ENCODE measurements around the gene STUM.
"Not testable (repeated sequence)": the region's sequence is repeated elsewhere in the genome, so short reads cannot be mapped to it uniquely, and the experiment has no call there.

Gene STUM

DNA sequence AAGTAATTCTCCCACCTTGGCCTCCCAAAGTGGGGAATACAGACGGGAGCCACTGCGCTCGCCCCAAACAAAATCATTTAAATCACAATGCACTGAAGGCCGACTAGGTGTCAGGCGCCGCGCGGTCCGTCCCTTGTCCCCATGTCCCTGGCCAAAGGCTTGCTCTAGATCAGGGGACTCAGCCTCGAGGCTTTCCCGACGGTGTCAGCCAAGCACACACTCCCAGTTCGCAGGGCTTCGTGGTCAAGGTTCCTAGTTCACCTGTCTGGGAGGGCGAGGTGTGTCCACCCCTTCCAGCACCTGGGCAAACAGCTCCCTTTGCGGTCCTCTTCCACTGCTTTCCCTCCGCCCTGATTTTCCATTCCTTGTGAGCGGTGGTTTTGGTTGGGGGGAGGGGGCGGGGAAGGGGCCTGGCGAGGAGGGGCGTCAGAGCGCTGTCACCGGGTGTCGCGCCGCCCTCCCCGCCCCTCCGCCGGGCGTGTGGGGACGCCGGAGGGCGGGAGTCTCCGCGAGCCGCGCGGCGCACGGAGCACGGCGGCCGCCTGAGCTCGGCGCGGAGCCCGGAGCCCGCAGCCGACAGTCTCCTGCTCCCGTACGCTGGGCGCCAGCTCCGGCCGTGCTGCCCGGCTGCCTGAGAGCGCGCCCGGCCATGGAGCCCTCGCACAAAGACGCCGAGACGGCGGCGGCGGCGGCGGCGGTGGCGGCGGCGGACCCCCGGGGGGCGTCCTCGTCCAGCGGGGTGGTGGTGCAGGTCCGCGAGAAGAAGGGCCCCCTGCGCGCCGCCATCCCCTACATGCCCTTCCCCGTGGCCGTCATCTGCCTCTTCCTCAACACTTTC, at the start of gene STUM:
Gene STUM, plus strand, starts transcription at position 509 of the 838 bp plus-strand sequence. Its CDS starts 141 bp downstream, at position 650.
- no peak within 1 kb of the TSS for H3K4me3 ChIP-seq (ENCODE audit: low read depth, low read length)
- TF ChIP-seq, protein P1, sequence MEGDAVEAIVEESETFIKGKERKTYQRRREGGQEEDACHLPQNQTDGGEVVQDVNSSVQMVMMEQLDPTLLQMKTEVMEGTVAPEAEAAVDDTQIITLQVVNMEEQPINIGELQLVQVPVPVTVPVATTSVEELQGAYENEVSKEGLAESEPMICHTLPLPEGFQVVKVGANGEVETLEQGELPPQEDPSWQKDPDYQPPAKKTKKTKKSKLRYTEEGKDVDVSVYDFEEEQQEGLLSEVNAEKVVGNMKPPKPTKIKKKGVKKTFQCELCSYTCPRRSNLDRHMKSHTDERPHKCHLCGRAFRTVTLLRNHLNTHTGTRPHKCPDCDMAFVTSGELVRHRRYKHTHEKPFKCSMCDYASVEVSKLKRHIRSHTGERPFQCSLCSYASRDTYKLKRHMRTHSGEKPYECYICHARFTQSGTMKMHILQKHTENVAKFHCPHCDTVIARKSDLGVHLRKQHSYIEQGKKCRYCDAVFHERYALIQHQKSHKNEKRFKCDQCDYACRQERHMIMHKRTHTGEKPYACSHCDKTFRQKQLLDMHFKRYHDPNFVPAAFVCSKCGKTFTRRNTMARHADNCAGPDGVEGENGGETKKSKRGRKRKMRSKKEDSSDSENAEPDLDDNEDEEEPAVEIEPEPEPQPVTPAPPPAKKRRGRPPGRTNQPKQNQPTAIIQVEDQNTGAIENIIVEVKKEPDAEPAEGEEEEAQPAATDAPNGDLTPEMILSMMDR (IDR thresholded peaks at IDR 0.05; ENCODE audit: insufficient read depth, low read depth, low read length, missing control alignments) = no peak
- no peak for DNase-seq (ENCODE audit: low read depth)

DNA sequence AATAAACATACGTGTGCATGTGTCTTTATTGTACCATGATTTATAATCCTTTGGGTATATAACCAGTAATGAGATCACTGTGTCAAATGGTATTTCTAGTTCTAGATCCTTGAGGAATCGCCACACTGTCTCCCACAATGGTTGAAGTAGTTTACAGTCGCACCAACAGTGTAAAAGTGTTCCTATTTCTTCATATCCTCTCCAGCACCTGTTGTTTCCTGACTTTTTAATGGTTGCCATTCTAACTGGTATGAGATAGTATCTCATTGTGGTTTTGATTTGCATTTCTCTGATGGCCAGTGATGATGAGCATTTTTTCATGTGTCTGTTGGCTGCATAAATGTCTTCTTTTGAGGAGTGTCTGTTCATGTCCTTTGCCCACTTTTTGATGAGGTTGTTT, 48.9 kb upstream of the STUM start:
- not testable (repeated sequence) for H3K4me3 ChIP-seq (ENCODE audit: low read depth, low read length); DNase-seq (ENCODE audit: low read depth)

DNA sequence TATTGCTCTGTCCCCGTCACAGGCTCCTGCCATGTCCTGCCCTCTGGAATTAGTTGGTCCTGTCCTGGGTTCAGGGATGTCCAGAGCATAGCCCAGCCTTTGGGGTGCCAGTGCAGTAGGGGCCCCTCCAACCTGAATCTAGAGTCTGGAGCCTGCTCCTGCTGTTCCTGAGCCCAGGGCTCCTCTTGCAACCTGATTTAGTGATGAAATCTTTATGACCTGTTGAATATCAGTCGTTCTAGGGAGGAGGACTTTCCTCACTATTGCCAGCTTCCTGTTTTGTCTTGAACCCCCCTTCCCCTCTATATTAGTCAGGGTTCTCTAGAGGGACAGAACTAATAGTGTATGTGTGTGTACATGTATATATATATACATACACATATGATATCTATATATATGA, 42.5 kb upstream of the STUM start:
- H3K4me3 ChIP-seq (ENCODE audit: low read depth, low read length) = no peak overlapping the region
- TF ChIP-seq, protein P1 (IDR thresholded peaks at IDR 0.05; ENCODE audit: insufficient read depth, low read depth, low read length, missing control alignments) = no peak
- no peak for DNase-seq (ENCODE audit: low read depth)

DNA sequence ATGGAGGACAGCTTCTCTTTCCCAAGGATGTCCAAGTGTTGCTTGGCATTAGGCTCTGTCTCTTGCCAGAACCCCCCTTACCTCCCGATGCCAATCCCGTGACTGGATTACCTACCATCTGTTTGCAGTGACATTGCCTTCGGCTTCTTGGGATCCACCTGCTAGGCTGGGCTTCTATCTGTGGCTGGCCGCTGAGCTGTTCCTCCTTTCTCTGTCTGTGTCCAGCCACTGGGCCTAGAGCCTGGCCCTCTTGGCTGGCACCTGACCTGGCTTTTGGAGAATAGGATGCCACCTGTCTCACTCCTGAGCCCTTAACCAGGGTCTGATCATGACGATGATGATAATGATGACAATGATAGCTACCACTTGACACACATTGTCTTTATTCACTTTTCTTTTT, 41.6 kb upstream of the STUM start:
- no peak overlapping the region for H3K4me3 ChIP-seq (ENCODE audit: low read depth, low read length)
- TF ChIP-seq, protein P1 (IDR thresholded peaks at IDR 0.05; ENCODE audit: insufficient read depth, low read depth, low read length, missing control alignments) = no peak
- DNase-seq (ENCODE audit: low read depth) = no peak

DNA sequence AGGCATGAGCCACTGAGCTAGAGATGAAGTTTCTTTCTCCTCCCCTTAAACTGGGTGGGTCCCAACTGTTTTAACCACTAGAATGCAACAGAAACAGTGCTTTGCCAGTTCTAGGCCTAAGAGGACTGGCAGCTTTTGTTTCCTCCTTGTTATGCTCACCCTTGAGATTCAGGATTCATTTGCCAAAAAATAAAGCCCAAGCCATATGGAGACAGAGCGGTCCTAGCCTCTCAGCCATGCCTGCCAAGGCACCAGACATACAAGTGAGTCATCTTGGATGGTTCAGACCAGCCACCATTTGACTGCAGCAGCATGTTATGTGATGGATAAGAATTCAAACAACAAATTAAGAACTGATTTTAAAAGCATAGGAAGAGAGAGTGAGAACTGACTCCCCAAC, 38.1 kb upstream of the STUM start:
- TF ChIP-seq, protein P1 (IDR thresholded peaks at IDR 0.05; ENCODE audit: insufficient read depth, low read depth, low read length, missing control alignments) = no peak
- no peak overlapping the region for H3K4me3 ChIP-seq (ENCODE audit: low read depth, low read length)
- DNase-seq (ENCODE audit: low read depth) = no peak

DNA sequence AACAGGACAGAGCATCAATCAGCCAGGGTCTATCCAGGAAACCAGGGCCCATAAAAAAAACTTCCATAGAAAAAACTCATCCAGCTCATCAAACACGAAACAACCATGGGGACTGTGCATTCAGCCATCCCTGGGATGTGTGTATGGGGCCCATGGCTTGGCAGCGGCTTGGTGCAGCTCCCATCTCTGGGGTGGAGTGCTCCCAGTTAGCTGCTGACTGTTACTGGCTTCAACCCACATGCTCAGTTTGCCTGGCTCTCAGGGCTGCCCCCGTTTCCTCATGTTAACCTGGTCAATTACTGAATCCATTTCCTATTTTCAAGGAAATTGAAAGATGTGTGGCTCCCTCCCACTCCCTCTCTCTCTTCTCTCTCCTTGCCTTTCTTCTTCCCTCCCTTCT, 37.3 kb upstream of the STUM start:
- TF ChIP-seq, protein P1 (IDR thresholded peaks at IDR 0.05; ENCODE audit: insufficient read depth, low read depth, low read length, missing control alignments) = no peak
- no peak overlapping the region for H3K4me3 ChIP-seq (ENCODE audit: low read depth, low read length)
- no peak for DNase-seq (ENCODE audit: low read depth)

GRCh38 chr1:226512076-226512728, 36.4 kb upstream of the STUM start:
- DNase-seq (ENCODE audit: low read depth) = no peak
- TF ChIP-seq, protein P1 (IDR thresholded peaks at IDR 0.05; ENCODE audit: insufficient read depth, low read depth, low read length, missing control alignments) = no peak
- no peak overlapping the region for H3K4me3 ChIP-seq (ENCODE audit: low read depth, low read length)

All from GM12865 (cell line).